CD14-positive monocyte (primary cell): ENCODE results near the gene CPSF3. TPM values are rescaled to one million over a fixed set of nuclear protein-coding genes. Genes with fewer than 3 reads are reported as not detected.
A peak's percentile ranks its signal among the peaks of the same experiment; 100 is the strongest.

Source experiments
- DNase-seq, 3 donors: peaks; one replicate each; pipeline ENCODE4 v3.0.0-alpha.2; 2011 to 2022
- H2AFZ ChIP-seq: 2 replicates; pipeline ENCODE4 v1.6.0; 2012; ENCODE audit warnings: mild to moderate bottlenecking, low read depth, low read length, inconsistent platforms; ENCODE audit not compliant: insufficient read depth, poor library complexity, severe bottlenecking
- H3K27ac ChIP-seq, 2 donors: 1 replicate in 1 of 2; 2 replicates in 1 of 2; pipeline ENCODE4 v1.5.1; 2012 to 2013; ENCODE audit warnings: low read length in 2 of 2, control low read depth in 1 of 2, inconsistent platforms in 1 of 2, low read depth in 1 of 2, mild to moderate bottlenecking in 1 of 2
- H3K27me3 ChIP-seq, 2 donors: one replicate each; pipeline versions ENCODE4 v1.6.0 to v1.6.1; 2011 to 2013; ENCODE audit warnings: low read length in 2 of 2; ENCODE audit not compliant: control insufficient read depth in 2 of 2, insufficient read depth in 2 of 2
- H3K36me3 ChIP-seq, 2 donors: replicated peaks in 1 of 2; 1 replicate in 1 of 2; 2 replicates in 1 of 2; pipeline versions ENCODE4 v1.5.1 to v1.6.1; 2012 to 2013; ENCODE audit warnings: low read length in 2 of 2, control low read depth in 1 of 2, inconsistent platforms in 1 of 2, mild to moderate bottlenecking in 1 of 2; ENCODE audit not compliant: insufficient read depth in 2 of 2, control insufficient read depth in 1 of 2
- H3K4me1 ChIP-seq, 2 donors: 1 replicate in 1 of 2; 2 replicates in 1 of 2; pipeline versions ENCODE4 v1.5.1 to v1.6.1; 2012 to 2013; ENCODE audit warnings: low read length in 2 of 2, control low read depth in 1 of 2, inconsistent platforms in 1 of 2, mild to moderate bottlenecking in 1 of 2, moderate library complexity in 1 of 2; ENCODE audit not compliant: insufficient read depth in 2 of 2, control insufficient read depth in 1 of 2
- H3K4me2 ChIP-seq: replicated peaks from 2 replicates; pipeline ENCODE3; 2012; ENCODE audit warnings: low read length, moderate library complexity, mild to moderate bottlenecking; ENCODE audit not compliant: poor library complexity, severe bottlenecking; ENCODE audit errors: extremely low read depth
- H3K4me3 ChIP-seq, 3 experiments: fragments of 200-600 bp in 1 of 3; sonication (generic) in 1 of 3; replicated peaks in 1 of 3; 1 replicate in 2 of 3; 2 replicates in 1 of 3; pipeline ENCODE4 v1.5.1; 2011 to 2013; ENCODE audit warnings: low read length in 3 of 3, mild to moderate bottlenecking in 3 of 3, control low read depth in 2 of 3, low read depth in 2 of 3, inconsistent platforms in 1 of 3, moderate library complexity in 1 of 3
- H3K79me2 ChIP-seq: 2 replicates; pipeline ENCODE4 v1.6.0; 2012; ENCODE audit warnings: mild to moderate bottlenecking, control low read depth, inconsistent platforms, low read length, moderate library complexity; ENCODE audit not compliant: insufficient read depth
- H3K9ac ChIP-seq: 2 replicates; pipeline ENCODE4 v1.6.0; 2017; ENCODE audit warnings: low read length, mild to moderate bottlenecking; ENCODE audit not compliant: insufficient read depth, poor library complexity, severe bottlenecking
- H3K9me3 ChIP-seq, 2 donors: replicated peaks in 1 of 2; 1 replicate in 1 of 2; 2 replicates in 1 of 2; pipeline versions ENCODE4 v1.5.1 to v1.6.1; 2012 to 2013; ENCODE audit warnings: low read length in 2 of 2, control low read depth in 1 of 2; ENCODE audit not compliant: control insufficient read depth in 1 of 2, insufficient read depth in 1 of 2
- H4K20me1 ChIP-seq: 2 replicates; pipeline ENCODE4 v1.6.0; 2012; ENCODE audit warnings: mild to moderate bottlenecking, low read length, control low read depth, moderate library complexity; ENCODE audit not compliant: insufficient read depth
- H3K27ac Mint-ChIP-seq, 7 donors: one replicate each; pipeline ENCODE4 v1.8.0; 2020; ENCODE audit warnings: mild to moderate bottlenecking in 7 of 7, mixed read lengths in 7 of 7, moderate library complexity in 6 of 7, inconsistent platforms in 2 of 7
- H3K27me3 Mint-ChIP-seq, 3 donors: one replicate each; pipeline ENCODE4 v1.8.0; 2021 to 2022; ENCODE audit warnings: low read depth in 3 of 3, mild to moderate bottlenecking in 3 of 3, mixed read lengths in 3 of 3, moderate library complexity in 3 of 3, inconsistent platforms in 1 of 3
- H3K36me3 Mint-ChIP-seq, 2 donors: one replicate each; pipeline ENCODE4 v1.8.0; 2020; ENCODE audit warnings: mixed read lengths in 2 of 2, inconsistent platforms in 1 of 2, mild to moderate bottlenecking in 1 of 2
- H3K4me1 Mint-ChIP-seq: one replicate; pipeline ENCODE4 v1.8.0; 2020; ENCODE audit warnings: mild to moderate bottlenecking, mixed read lengths
- H3K4me3 Mint-ChIP-seq, 2 donors: one replicate each; pipeline ENCODE4 v1.8.0; 2020; ENCODE audit warnings: mild to moderate bottlenecking in 2 of 2, mixed read lengths in 2 of 2, moderate library complexity in 1 of 2
- H3K9me3 Mint-ChIP-seq, 7 donors: one replicate each; pipeline ENCODE4 v1.8.0; 2020 to 2022; ENCODE audit warnings: mixed read lengths in 7 of 7, mild to moderate bottlenecking in 6 of 7, moderate library complexity in 6 of 7, inconsistent platforms in 2 of 7
- CTCF ChIP-seq: fragments of 200-600 bp; IDR thresholded peaks from one replicate; pipeline ENCODE4 v1.8.0; 2022; ENCODE audit warnings: antibody characterized with exemption, mild to moderate bottlenecking
- WGBS: methylation state at CpG from one replicate; pipeline ENCODE4 v1.1.5; 2013; ENCODE audit warnings: missing lambda C conversion rate; ENCODE audit not compliant: insufficient coverage; 5-methylcytosine and 5-hydroxymethylcytosine counted together
- intact Hi-C, 2 donors: fragments of 100-400 bp; cut with micrococcal nuclease; formaldehyde crosslinking; loops; one replicate each; pipeline versions ENCODE4 v1.15.0 to v1.15.1; 2023
- polyA plus RNA-seq, 3 donors: library from polyadenylated mRNA; depleted of rRNA in 1 of 3; unstranded in 2 of 3; stranded (reverse) in 1 of 3; fragments of 300-500 nt in 2 of 3; fragments of >200 nt in 1 of 3; fragmentation: Illumina TruSeq in 2 of 3; gene quantifications; 1 replicate in 2 of 3; 2 replicates in 1 of 3; pipeline ENCODE4 v1.2.3, GENCODE V29; 2012 to 2021

The CPSF3 gene
- polyA plus RNA-seq, 3 donors, result 17.2 to 34.0 (median 26.6) TPM

- no peak for DNase-seq
- H3K4me1 Mint-ChIP-seq, result no peaks in the 10 kb centered on the region
- H3K36me3 Mint-ChIP-seq, result peaks cover 2 to 7% of the 10 kb centered on the region in 2 donors
- peaks cover 1 to 3% (median 2%) of the 10 kb centered on the region in 3 donors for H3K27me3 Mint-ChIP-seq
- Histone ChIP-seq H3K27me3 (no peaks in the 10 kb centered on the region), H3K36me3 (no peaks in the 10 kb centered on the region), H3K9me3 (no peaks in the 10 kb centered on the region), H3K27ac (no peak overlapping the region), H3K4me2 (no peak overlapping the region), H3K4me1 (no peaks in the 10 kb centered on the region), H2AFZ (no peak overlapping the region), H3K4me3 (no peak overlapping the region), H3K9ac (no peak overlapping the region), H3K79me2 (no peaks in the 10 kb centered on the region), H4K20me1 (no peaks in the 10 kb centered on the region)
- WGBS, result 95% methylated on average over 10 of the region's 13 CpGs
- peak overlapping the region in 2 of 7 donors; percentile 6 to 21 for H3K27ac Mint-ChIP-seq
- TF ChIP-seq CTCF, result no peak
- peaks cover 0 to 5% (median 2%) of the 10 kb centered on the region in 7 donors for H3K9me3 Mint-ChIP-seq
- intact Hi-C loops, result no loop called here
- H3K4me3 Mint-ChIP-seq, result no peak overlapping the region
These were observed 31.3 kb upstream of the CPSF3 start for GRCh38 chr2:9391961-9392720.

- Histone ChIP-seq H3K4me2 (no peak overlapping the region), H3K4me3 (no peak overlapping the region), H3K79me2 (no peaks in the 10 kb centered on the region), H3K9ac (no peak overlapping the region), H3K27me3 (no peaks in the 10 kb centered on the region), H3K36me3 (no peaks in the 10 kb centered on the region), H3K9me3 (no peaks in the 10 kb centered on the region), H2AFZ (no peak overlapping the region), H3K27ac (no peak overlapping the region), H4K20me1 (no peaks in the 10 kb centered on the region), H3K4me1 (no peaks in the 10 kb centered on the region)
- Mint-ChIP-seq H3K4me3 (no peak overlapping the region), H3K36me3 (peaks cover 2 to 3% of the 10 kb centered on the region in 2 donors), H3K9me3 (no peaks in the 10 kb centered on the region), H3K27ac (no peak overlapping the region), H3K27me3 (peaks cover 1 to 3% (median 2%) of the 10 kb centered on the region in 3 donors), H3K4me1 (no peaks in the 10 kb centered on the region)
- intact Hi-C loops, result no loop called here
- WGBS, result 95% methylated on average over 21 of the region's 28 CpGs
- no peak for DNase-seq
- no peak for TF ChIP-seq CTCF
These were observed 30.3 kb upstream of the CPSF3 start for GRCh38 chr2:9392898-9393765.
